Measurements from ENCODE around the gene DAB2.

DNA sequence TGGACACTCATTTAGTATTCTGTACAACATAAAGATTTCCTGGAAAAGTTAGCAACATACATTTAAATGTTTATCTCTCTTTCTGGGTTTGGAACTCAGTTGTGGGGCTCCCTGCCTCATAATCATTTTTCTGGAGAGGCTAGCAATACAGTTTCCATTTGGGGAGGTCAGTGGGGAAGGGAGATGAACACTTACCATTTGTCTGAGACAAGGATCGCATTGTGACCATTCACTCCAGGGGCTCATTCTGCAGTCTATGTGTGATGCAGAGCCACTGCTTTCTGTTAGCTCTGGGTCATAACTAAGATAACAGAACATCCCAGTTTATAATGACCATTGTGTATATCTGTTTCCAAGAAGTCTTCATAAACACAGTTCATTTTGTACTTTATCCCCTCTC lies 82.9 kb downstream of the DAB2 start:
- TF ChIP-seq, protein P1, sequence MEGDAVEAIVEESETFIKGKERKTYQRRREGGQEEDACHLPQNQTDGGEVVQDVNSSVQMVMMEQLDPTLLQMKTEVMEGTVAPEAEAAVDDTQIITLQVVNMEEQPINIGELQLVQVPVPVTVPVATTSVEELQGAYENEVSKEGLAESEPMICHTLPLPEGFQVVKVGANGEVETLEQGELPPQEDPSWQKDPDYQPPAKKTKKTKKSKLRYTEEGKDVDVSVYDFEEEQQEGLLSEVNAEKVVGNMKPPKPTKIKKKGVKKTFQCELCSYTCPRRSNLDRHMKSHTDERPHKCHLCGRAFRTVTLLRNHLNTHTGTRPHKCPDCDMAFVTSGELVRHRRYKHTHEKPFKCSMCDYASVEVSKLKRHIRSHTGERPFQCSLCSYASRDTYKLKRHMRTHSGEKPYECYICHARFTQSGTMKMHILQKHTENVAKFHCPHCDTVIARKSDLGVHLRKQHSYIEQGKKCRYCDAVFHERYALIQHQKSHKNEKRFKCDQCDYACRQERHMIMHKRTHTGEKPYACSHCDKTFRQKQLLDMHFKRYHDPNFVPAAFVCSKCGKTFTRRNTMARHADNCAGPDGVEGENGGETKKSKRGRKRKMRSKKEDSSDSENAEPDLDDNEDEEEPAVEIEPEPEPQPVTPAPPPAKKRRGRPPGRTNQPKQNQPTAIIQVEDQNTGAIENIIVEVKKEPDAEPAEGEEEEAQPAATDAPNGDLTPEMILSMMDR (IDR thresholded peaks at IDR 0.05): no peak
- no peak for TF ChIP-seq POLR2A (IDR thresholded peaks at IDR 0.05)

All from lower leg skin (tissue), 3 donors.